Measurements from ENCODE around the gene ENTPD7.

DNA sequence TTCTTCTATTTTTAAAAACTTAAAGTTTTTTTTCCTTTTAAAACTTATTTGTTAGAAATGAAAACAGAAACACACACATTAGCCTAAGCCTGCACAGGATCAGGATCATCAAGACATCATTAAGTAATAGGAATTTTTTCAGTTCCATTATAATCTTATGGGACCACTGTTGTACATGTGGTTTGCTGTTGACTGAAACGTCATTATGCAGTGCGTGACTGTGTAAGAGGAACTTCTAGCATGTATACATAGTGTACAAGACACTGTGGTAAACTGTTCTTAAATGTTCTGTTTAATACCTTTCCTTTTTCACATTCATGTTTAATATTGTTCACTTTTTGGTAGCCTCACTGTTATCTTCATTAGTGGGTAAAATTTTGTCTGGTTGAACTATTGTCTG lies 12.1 kb downstream of the ENTPD7 start:
- TF ChIP-seq POLR2A (IDR thresholded peaks at IDR 0.05) (no peak), CTCF (IDR thresholded peaks at IDR 0.05) (no peak)

Data from sigmoid colon (tissue), 3 donors.